ENCODE data around the gene GET3.
"Not testable (repeated sequence)": the region's sequence is repeated elsewhere in the genome, so short reads cannot be mapped to it uniquely, and the experiment has no call there.

The GET3 gene

DNA sequence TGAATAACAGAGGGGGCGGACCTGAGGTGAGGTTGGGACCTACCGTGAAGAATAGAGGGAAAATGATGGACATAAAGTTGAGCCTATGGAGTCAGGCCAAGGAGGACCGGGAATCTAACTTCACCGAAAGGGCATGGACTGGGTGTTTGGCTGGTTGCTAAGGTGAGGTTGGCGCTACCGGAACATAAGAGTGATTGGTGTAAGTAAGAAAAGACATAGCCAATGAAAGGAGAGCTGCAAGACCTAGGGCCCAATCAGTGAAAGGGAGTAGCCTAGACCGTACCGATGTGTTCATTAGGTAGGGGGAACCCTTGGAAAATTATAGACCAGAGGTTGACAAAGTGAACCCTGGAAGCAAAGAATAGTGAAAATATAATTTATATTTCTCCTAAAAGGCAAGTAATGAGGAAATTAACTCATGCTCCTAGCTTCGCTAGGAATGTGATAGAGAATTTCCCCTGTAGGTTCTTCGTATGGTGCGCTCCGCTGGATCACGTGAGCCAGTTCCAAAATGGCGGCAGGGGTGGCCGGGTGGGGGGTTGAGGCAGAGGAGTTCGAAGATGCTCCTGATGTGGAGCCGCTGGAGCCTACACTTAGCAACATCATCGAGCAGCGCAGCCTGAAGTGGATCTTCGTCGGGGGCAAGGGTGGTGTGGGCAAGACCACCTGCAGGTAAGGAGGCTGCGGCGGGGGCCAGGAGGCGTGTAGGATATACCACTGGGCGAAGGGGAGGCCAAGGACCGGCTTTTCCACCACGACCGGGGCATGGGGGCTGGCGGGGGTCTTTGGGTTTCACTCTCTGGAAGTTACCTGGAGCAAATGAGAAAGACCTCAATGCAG lies at the start of gene GET3:
Gene GET3, plus strand, starts transcription at position 503 of the 840 bp plus-strand sequence. Its CDS starts 9 bp downstream, at position 512.
- no peaks in the 10 kb centered on the region for H3K27me3 Mint-ChIP-seq (ENCODE audit: low read depth)
- H3K27ac Mint-ChIP-seq: peak within 1 kb of the TSS; percentile 97
- H3K4me1 Mint-ChIP-seq (ENCODE audit: low read depth): peaks cover 27% of the 10 kb centered on the region
- peaks cover 30% of the 10 kb centered on the region for H3K36me3 Mint-ChIP-seq (ENCODE audit: low read depth)
- no peaks in the 10 kb centered on the region for H3K9me3 Mint-ChIP-seq
- peak within 1 kb of the TSS; percentile 100 for H3K4me3 Mint-ChIP-seq
- DNase-seq (ENCODE audit: low spot score): peak; percentile 80

DNA sequence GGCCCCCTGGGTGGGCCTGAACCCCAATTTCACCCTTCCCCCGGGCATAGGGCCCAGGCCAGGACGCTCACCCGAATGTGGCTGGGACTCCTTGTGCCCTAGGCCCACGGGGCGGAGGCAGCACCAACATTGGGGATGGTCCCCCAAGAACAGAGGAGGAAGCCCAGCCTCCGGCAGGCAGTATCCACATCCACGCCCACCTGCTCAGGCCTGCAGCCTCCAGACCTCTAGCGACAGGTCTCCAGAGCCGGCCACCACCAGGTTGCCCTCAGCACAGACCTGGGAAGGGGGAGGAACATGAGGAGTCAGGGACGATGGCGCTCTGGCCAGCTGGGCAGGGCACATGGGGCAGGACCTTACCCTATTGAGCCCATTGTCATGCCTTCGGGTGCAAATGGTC lies 48.3 kb upstream of the GET3 start:
- DNase-seq (ENCODE audit: low spot score): no peak
- Mint-ChIP-seq H3K27me3 (ENCODE audit: low read depth) (no peaks in the 10 kb centered on the region), H3K4me3 (no peak overlapping the region), H3K27ac (no peak overlapping the region), H3K4me1 (ENCODE audit: low read depth) (no peaks in the 10 kb centered on the region), H3K36me3 (ENCODE audit: low read depth) (no peaks in the 10 kb centered on the region), H3K9me3 (no peaks in the 10 kb centered on the region)

DNA sequence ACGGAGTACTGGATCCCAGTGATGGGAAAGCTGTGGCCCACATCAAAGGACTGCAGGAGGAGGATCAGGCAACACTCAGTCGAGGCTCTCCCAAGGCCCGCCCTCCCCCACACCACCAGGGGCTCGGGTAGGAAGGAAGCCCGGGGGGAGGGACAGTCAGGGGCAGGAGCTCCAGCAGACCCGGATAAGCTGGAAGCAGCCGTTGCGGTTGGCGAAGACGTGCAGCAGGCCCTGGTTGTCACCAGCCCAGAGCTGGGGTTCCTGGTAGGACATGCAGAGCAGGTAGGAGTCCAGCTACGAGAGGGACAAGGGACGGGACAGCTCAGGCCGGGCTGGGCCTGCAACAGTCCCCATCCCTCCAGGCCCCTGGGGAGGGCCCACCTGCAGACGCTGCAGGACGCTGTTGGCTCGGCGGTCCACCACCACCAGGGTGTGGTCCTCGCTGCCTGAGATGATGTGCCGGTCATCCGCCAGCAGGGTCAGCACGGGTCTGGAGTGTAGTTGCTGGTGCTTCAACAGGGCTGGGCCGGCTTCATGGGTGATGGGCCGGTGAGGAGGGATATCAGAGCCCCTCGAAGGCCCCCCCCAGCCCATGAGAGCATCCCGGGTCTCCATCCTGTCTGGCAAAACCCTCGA lies 47.6 kb upstream of the GET3 start:
- no peaks in the 10 kb centered on the region for H3K9me3 Mint-ChIP-seq
- H3K4me3 Mint-ChIP-seq: no peak overlapping the region
- no peaks in the 10 kb centered on the region for H3K36me3 Mint-ChIP-seq (ENCODE audit: low read depth)
- no peak overlapping the region for H3K27ac Mint-ChIP-seq
- no peaks in the 10 kb centered on the region for H3K4me1 Mint-ChIP-seq (ENCODE audit: low read depth)
- DNase-seq (ENCODE audit: low spot score): no peak
- no peaks in the 10 kb centered on the region for H3K27me3 Mint-ChIP-seq (ENCODE audit: low read depth)

DNA sequence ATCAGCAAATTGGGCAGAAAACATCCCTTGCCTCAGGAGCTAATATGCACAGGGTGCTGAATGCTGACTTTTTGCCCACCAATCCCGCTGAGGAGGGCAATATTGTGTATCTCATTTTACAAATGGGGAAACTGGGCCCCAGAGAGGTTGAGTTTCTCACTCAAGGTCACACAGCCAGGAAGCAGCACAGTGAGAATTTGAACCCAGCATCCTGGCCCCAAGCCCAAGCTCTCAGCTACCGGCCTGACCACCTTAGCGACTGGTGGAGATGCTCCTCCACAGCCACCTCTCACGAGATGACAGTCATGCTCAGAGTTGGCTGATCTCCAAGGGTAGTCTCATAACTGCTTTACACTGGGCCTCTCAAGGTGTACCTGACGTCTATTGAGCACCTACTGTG lies 44.3 kb upstream of the GET3 start:
- no peak for DNase-seq (ENCODE audit: low spot score)
- Mint-ChIP-seq H3K4me1 (ENCODE audit: low read depth) (peaks cover 4% of the 10 kb centered on the region), H3K36me3 (ENCODE audit: low read depth) (peaks cover 2% of the 10 kb centered on the region), H3K9me3 (no peaks in the 10 kb centered on the region), H3K27me3 (ENCODE audit: low read depth) (no peaks in the 10 kb centered on the region), H3K27ac (no peak overlapping the region), H3K4me3 (no peak overlapping the region)

DNA sequence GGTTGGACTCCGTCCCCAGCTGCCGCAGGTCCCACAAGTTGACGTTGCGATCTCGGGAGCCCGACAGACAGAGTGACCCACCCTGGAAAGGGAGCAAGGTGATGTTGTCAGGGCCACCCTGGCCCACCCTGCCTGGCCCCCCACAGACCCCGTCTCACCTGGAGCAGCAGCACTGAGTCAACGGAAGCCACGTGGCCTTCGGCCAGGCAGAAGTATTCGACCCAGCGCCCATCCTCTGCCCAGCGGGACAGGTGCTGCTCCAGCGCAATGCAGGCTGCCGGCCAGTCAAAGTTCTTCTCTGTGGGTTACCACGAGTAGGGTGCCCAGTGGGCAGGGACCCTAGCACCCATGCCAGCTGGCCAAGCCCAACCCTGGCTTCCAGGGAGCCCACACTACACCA lies 42.7 kb upstream of the GET3 start:
- Mint-ChIP-seq H3K9me3 (no peaks in the 10 kb centered on the region), H3K27ac (no peak overlapping the region), H3K4me3 (no peak overlapping the region), H3K4me1 (ENCODE audit: low read depth) (peaks cover 4% of the 10 kb centered on the region), H3K36me3 (ENCODE audit: low read depth) (peaks cover 8% of the 10 kb centered on the region), H3K27me3 (ENCODE audit: low read depth) (no peaks in the 10 kb centered on the region)
- DNase-seq (ENCODE audit: low spot score): no peak

DNA sequence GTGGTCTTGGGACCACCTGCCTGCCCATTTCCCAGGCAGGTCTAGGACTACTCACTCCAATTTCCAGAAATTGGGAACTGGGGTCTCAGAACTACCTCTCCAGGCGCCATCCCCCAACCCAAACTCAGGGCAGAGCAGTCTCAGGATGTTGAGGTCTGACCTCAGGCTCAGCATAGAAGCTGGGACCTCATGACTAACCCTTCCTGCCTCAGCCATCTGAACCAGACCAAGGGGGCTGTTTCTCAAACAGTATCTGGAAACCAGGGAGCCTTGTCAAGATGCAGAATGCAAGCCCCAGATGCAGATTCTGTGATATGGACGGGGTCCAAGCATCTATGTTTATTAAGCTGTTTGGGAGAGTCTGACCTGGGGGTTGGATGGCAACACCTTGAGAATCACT lies 42.2 kb upstream of the GET3 start:
- no peak for DNase-seq (ENCODE audit: low spot score)
- Mint-ChIP-seq H3K4me3 (no peak overlapping the region), H3K9me3 (no peaks in the 10 kb centered on the region), H3K27me3 (ENCODE audit: low read depth) (no peaks in the 10 kb centered on the region), H3K27ac (peak overlapping the region; percentile 2), H3K36me3 (ENCODE audit: low read depth) (peaks cover 9% of the 10 kb centered on the region), H3K4me1 (ENCODE audit: low read depth) (peaks cover 4% of the 10 kb centered on the region)

DNA sequence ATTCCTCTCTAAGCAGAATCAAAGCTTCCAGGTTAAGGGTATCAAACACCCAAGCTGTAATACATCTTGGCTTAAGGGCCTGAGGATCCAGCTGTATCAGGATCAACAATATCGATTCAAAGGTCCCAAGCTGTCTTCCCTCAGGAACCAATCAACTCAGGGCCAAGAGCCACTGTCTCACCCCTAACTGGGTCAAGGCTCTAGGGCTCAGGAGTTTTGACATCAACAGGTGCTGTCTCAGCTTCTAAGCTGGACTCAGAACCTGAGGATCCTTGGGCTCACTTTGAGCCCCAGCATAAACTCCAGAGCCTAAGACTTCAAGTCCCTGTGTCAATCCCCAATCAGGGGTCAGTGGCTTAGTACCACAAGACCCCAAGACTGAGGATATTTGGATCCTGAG lies 41.8 kb upstream of the GET3 start:
- Mint-ChIP-seq H3K27ac (peak overlapping the region; percentile 45), H3K4me1 (ENCODE audit: low read depth) (peaks cover 4% of the 10 kb centered on the region), H3K36me3 (ENCODE audit: low read depth) (peaks cover 11% of the 10 kb centered on the region), H3K4me3 (peak overlapping the region; percentile 71), H3K9me3 (no peaks in the 10 kb centered on the region), H3K27me3 (ENCODE audit: low read depth) (no peaks in the 10 kb centered on the region)
- DNase-seq (ENCODE audit: low spot score): no peak

DNA sequence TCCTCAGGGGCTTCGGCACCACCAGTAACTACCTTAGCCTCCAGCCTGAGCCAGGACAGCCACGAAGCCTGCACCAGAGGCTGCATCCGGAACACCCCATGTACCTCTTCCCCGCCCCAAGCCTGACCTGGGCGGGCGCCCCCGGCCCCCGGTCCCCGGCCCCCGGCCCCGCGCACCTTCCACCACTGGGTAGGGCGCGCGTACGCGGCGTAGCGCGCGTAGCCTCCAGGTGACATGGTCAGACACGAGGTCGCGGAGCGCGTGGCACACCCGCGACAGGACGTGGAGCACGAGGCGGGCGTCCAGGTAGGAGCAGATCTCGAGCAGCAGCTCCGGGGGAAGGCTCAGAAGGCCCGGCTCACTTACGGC lies 41.3 kb upstream of the GET3 start:
- no peaks in the 10 kb centered on the region for H3K27me3 Mint-ChIP-seq (ENCODE audit: low read depth)
- peaks cover 4% of the 10 kb centered on the region for H3K4me1 Mint-ChIP-seq (ENCODE audit: low read depth)
- H3K36me3 Mint-ChIP-seq (ENCODE audit: low read depth): peaks cover 15% of the 10 kb centered on the region
- H3K9me3 Mint-ChIP-seq: no peaks in the 10 kb centered on the region
- peak overlapping the region; percentile 45 for H3K27ac Mint-ChIP-seq
- DNase-seq (ENCODE audit: low spot score): no peak
- peak overlapping the region; percentile 94 for H3K4me3 Mint-ChIP-seq

DNA sequence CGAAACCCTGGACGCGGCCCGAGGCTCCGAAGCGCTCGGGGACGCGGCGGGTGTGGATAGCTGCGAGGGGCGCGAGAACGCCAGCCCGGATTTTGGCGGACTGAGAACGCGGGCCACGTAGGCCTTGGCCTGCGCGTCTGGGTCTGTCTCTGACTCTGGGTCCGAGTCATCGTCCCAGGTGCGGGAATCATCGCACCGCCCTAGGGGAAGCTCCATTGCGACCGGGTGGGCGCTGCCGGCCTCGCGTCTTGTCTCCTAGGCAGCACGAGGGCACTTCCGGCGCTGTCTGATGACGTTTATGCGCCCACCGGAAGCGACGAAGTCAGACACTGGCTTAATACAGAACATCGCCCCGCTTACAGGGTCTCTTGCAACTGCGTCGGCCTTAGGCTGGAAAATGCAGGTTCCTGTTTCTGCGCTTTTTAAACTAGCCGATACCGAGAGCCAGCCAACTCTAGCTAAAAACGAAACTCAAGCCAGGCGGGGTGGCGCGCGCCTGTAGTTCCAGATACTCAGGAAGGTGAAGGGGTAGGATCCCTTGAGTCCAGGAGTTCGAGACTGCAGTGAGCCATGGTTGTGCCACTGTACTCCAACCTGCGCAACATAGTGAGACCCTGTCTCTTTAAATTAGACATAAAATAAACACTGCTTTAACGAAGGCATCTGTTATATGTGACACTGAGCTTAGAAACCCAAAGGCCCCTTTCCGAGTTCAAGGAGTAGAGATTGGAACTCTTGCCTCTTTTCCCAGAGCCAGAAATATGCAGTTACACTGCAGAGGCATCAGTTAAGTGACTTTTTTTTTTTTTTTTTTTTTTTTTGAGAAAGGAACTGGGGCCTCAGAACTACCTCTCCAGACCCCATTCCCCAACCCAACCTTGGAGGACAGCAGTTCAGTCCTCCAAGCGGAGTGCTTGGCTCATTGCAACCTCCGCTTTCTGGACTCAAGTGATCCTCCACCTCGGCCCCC lies 40.6 kb upstream of the GET3 start, which contains the start of gene FBXW9:
Gene FBXW9, minus strand, starts transcription at position 266 of the 970 bp plus-strand sequence. Its CDS starts 50 bp downstream, at position 216.
- peak within 1 kb of the TSS; percentile 94 for H3K4me3 Mint-ChIP-seq
- peaks cover 18% of the 10 kb centered on the region for H3K36me3 Mint-ChIP-seq (ENCODE audit: low read depth)
- H3K27ac Mint-ChIP-seq: peak within 1 kb of the TSS; percentile 96

DNA sequence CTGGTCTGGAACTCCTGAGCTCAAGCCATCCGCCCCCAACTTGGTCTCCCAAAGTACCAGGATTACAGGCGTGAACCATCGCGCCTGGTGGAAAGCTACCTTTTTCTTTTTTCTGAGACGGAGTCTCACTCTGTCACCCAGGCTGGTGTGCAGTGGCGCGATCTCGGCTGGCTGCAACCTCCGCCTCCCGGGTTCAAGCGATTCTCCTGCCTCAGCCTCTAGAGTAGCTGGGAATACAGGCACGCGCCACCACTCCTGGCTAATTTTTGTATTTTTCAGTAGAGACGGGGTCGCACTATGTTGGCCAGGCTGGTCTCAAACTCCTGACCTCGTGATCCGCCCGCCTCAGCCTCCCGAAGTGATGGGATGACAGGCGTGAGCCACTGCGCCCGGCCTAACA lies 39.9 kb upstream of the GET3 start:
- H3K4me1 Mint-ChIP-seq (ENCODE audit: low read depth); DNase-seq (ENCODE audit: low spot score); H3K9me3 Mint-ChIP-seq; H3K27me3 Mint-ChIP-seq (ENCODE audit: low read depth): not testable (repeated sequence)
- Mint-ChIP-seq H3K36me3 (ENCODE audit: low read depth) (peaks cover 20% of the 10 kb centered on the region), H3K27ac (peak overlapping the region; percentile 20), H3K4me3 (peak overlapping the region; percentile 49)

More for the DNA sequence above, 40.6 kb upstream of the GET3 start, which contains the start of gene FBXW9:
- no peaks in the 10 kb centered on the region for H3K9me3 Mint-ChIP-seq
- DNase-seq (ENCODE audit: low spot score): peak; percentile 95
- H3K4me1 Mint-ChIP-seq (ENCODE audit: low read depth): peaks cover 4% of the 10 kb centered on the region
- H3K27me3 Mint-ChIP-seq (ENCODE audit: low read depth): no peaks in the 10 kb centered on the region

DNA sequence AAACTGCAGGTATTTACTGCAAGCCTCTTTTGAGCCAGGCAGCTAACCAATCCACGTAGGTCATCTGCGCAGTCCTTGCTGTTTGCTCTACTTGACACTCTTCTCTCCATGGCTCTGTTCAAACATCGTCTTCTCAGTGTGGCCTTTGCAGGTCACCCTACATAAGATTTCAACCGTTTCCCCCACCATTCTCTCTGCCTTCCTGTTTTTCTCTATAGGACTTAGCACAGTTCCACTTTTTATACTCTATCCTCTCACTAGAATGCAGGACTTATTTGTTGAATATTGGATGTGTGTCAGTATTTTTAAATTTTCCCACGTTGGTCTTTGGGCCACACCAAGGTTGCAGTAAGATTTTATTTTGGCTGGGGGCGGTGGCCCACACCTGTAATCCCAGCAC lies 39.2 kb upstream of the GET3 start:
- DNase-seq (ENCODE audit: low spot score): no peak
- Mint-ChIP-seq H3K9me3 (no peaks in the 10 kb centered on the region), H3K27me3 (ENCODE audit: low read depth) (no peaks in the 10 kb centered on the region), H3K36me3 (ENCODE audit: low read depth) (peaks cover 25% of the 10 kb centered on the region), H3K4me1 (ENCODE audit: low read depth) (peaks cover 4% of the 10 kb centered on the region), H3K4me3 (peak overlapping the region; percentile 62), H3K27ac (peak overlapping the region; percentile 82)

DNA sequence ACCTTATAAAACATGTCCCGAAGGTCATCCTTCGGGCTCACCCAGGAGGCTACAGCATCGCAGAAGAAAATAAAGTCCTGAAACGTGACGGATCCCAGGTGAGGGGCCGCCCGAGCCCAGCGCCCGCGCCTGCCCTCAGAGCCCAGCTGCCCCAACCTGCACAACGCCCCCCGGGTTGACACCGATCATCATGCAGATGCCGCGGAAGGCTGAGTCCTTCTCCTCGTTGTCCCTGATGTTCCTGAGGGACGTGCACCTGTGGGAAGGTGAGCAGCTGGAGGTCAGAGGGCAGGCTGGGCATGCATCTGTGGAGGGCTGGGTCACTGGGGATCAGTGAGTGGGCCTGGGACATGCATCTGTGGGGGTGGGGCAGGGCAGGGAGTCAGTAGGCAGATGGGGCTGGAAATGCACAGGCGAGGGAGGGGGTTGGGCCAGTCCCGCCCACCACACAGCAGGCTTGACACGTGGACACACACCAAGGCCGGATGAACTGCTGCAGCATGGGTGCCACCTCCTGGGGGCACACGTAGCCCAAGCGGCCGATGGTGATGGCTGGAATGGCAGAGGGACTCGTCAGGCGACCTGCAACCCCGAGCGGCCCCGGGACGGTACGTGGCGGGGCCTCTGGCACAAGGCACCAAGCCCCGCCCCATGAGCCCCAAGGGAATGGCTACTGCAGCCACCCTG lies 35.6 kb upstream of the GET3 start:
- H3K4me1 Mint-ChIP-seq (ENCODE audit: low read depth): peaks cover 2% of the 10 kb centered on the region
- H3K4me3 Mint-ChIP-seq: no peak overlapping the region
- H3K27me3 Mint-ChIP-seq (ENCODE audit: low read depth): no peaks in the 10 kb centered on the region
- no peaks in the 10 kb centered on the region for H3K9me3 Mint-ChIP-seq
- peaks cover 49% of the 10 kb centered on the region for H3K36me3 Mint-ChIP-seq (ENCODE audit: low read depth)
- no peak overlapping the region for H3K27ac Mint-ChIP-seq
- DNase-seq (ENCODE audit: low spot score): no peak

DNA sequence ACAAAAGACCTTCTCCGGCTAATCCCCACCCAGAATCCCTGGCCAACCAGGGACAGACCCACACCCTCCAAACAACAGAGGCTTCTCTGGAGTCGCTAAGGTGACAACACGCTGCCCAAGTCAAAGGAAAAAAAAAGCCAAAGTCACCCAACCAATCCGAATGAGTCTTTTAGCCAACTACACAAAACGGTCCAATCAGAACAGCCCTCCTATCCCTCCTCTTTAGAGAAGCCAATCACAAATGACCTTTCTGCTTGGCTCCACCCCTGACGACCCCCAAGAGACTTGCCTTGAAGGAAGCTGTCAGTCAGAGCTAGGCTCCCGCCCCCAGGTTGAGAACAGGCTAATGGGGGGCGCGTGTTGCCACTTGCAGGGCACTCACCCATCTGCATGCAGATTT lies 34.3 kb upstream of the GET3 start:
- Mint-ChIP-seq H3K27ac (no peak overlapping the region), H3K36me3 (ENCODE audit: low read depth) (peaks cover 52% of the 10 kb centered on the region), H3K27me3 (ENCODE audit: low read depth) (no peaks in the 10 kb centered on the region), H3K4me3 (no peak overlapping the region), H3K9me3 (no peaks in the 10 kb centered on the region), H3K4me1 (ENCODE audit: low read depth) (no peaks in the 10 kb centered on the region)
- no peak for DNase-seq (ENCODE audit: low spot score)

All from T-helper 2 cell treated with Interferon-gamma antibody and Interleukin-4, amounts not matched to agents 5 μg/mL and 100 μg/mL, for 36 hours (primary cell).